KOPT-K1 (cell line): ENCODE data around the gene CDH4.
"Not testable (repeated sequence)": the region's sequence is repeated elsewhere in the genome, so short reads cannot be mapped to it uniquely, and the experiment has no call there.

Experiments
- H3K27ac ChIP-seq: fragments of 200-600 bp; sonication (generic); 2 replicates; pipeline ENCODE4 v1.5.1; 2016; ENCODE audit warnings: antibody characterized with exemption, mild to moderate bottlenecking, low read depth, low read length; ENCODE audit not compliant: poor library complexity, severe bottlenecking
- H3K36me3 ChIP-seq: fragments of 200-600 bp; sonication (generic); 2 replicates; pipeline ENCODE4 v1.5.1; 2017; ENCODE audit warnings: antibody characterized with exemption, mild to moderate bottlenecking, low read length, moderate library complexity; ENCODE audit not compliant: insufficient read depth
- H3K9me3 ChIP-seq: fragments of 200-600 bp; sonication (generic); 2 replicates; pipeline ENCODE4 v1.5.1; 2017; ENCODE audit warnings: antibody characterized with exemption, low read length, mild to moderate bottlenecking; ENCODE audit not compliant: insufficient read depth, poor library complexity, severe bottlenecking

The CDH4 gene

GRCh38 chr20:61420056-61420455 lies 168.0 kb downstream of the CDH4 start:
- Histone ChIP-seq H3K9me3 (no peaks in the 10 kb centered on the region), H3K27ac (no peak overlapping the region), H3K36me3 (no peaks in the 10 kb centered on the region)

- H3K27ac ChIP-seq: no peak overlapping the region
- H3K36me3 ChIP-seq: no peaks in the 10 kb centered on the region
- H3K9me3 ChIP-seq: no peaks in the 10 kb centered on the region
Measured at GRCh38 chr20:61420781-61421180, 168.7 kb downstream of the CDH4 start.

- H3K9me3 ChIP-seq: no peaks in the 10 kb centered on the region
- H3K27ac ChIP-seq: no peak overlapping the region
- H3K36me3 ChIP-seq: no peaks in the 10 kb centered on the region
Measured at GRCh38 chr20:61422636-61423425, 170.8 kb downstream of the CDH4 start.

- H3K9me3 ChIP-seq: no peaks in the 10 kb centered on the region
- H3K36me3 ChIP-seq: no peaks in the 10 kb centered on the region
- H3K27ac ChIP-seq: no peak overlapping the region
Measured at GRCh38 chr20:61424011-61424627, 172.1 kb downstream of the CDH4 start.

GRCh38 chr20:61424628-61425420 lies 172.8 kb downstream of the CDH4 start:
- H3K27ac ChIP-seq: no peak overlapping the region
- H3K36me3 ChIP-seq: no peaks in the 10 kb centered on the region
- H3K9me3 ChIP-seq: no peaks in the 10 kb centered on the region

GRCh38 chr20:61425541-61425991 lies 173.5 kb downstream of the CDH4 start:
- H3K9me3 ChIP-seq, H3K27ac ChIP-seq, H3K36me3 ChIP-seq: not testable (repeated sequence)

GRCh38 chr20:61426352-61426751 lies 174.3 kb downstream of the CDH4 start:
- Histone ChIP-seq H3K9me3 (no peaks in the 10 kb centered on the region), H3K36me3 (no peaks in the 10 kb centered on the region)

GRCh38 chr20:61429458-61430227 lies 177.6 kb downstream of the CDH4 start:
- no peak overlapping the region for H3K27ac ChIP-seq
- H3K9me3 ChIP-seq: no peaks in the 10 kb centered on the region
- no peaks in the 10 kb centered on the region for H3K36me3 ChIP-seq

More at GRCh38 chr20:61426352-61426751, 174.3 kb downstream of the CDH4 start:
- H3K27ac ChIP-seq: no peak overlapping the region

- Histone ChIP-seq H3K9me3 (no peaks in the 10 kb centered on the region), H3K36me3 (no peaks in the 10 kb centered on the region), H3K27ac (no peak overlapping the region)
Measured at GRCh38 chr20:61430228-61430624, 178.2 kb downstream of the CDH4 start.

- H3K9me3 ChIP-seq: no peaks in the 10 kb centered on the region
- H3K36me3 ChIP-seq: no peaks in the 10 kb centered on the region
- no peak overlapping the region for H3K27ac ChIP-seq
Measured at GRCh38 chr20:61433176-61433575, 181.1 kb downstream of the CDH4 start.

- H3K27ac ChIP-seq: no peak overlapping the region
- H3K36me3 ChIP-seq: no peaks in the 10 kb centered on the region
- H3K9me3 ChIP-seq: no peaks in the 10 kb centered on the region
Measured at GRCh38 chr20:61433816-61434215, 181.8 kb downstream of the CDH4 start.

GRCh38 chr20:61434341-61434781 lies 182.3 kb downstream of the CDH4 start:
- Histone ChIP-seq H3K36me3 (no peaks in the 10 kb centered on the region), H3K27ac (no peak overlapping the region), H3K9me3 (no peaks in the 10 kb centered on the region)

- Histone ChIP-seq H3K27ac (no peak overlapping the region), H3K9me3 (no peaks in the 10 kb centered on the region), H3K36me3 (no peaks in the 10 kb centered on the region)
Measured at GRCh38 chr20:61435184-61435822, 183.2 kb downstream of the CDH4 start.

GRCh38 chr20:61435823-61436220 lies 183.8 kb downstream of the CDH4 start:
- no peaks in the 10 kb centered on the region for H3K36me3 ChIP-seq
- no peak overlapping the region for H3K27ac ChIP-seq
- no peaks in the 10 kb centered on the region for H3K9me3 ChIP-seq
